IMR-90 (cell line): ENCODE measurements around the gene DSP. TPM values are rescaled to one million over a fixed set of nuclear protein-coding genes. Genes with fewer than 3 reads are reported as not detected.

Experiments
- ATAC-seq: fragments of 200-7000 bp; cut with Tn5 transposase; 2 replicates; pipeline ENCODE4 v1.9.1; 2020; ENCODE audit warnings: low read depth, mild to moderate bottlenecking, moderate library complexity
- BruUV-seq: library from RNA; stranded (reverse); fragments of 400-500 nt; replicated peaks from 2 replicates; lab custom pipeline; 2021; lab: Mats Ljungman, UMichigan
- CTCF ChIA-PET: fragments of 300-600 bp; formaldehyde crosslinking; extraction: SDS; loops from one replicate; lab custom pipeline; 2021; ENCODE audit warnings: antibody characterized with exemption; lab: Yijun Ruan, JAX
- POLR2A ChIA-PET: fragments of 300-600 bp; sonication (Branson Sonifier 250); formaldehyde crosslinking; loops from one replicate; lab custom pipeline; 2022; ENCODE audit warnings: antibody characterized with exemption; ENCODE audit not compliant: unreplicated experiment; lab: Charles Lee
- DNase-seq: peaks from one replicate; pipeline ENCODE4 v3.0.0; 2013
- H2AFZ ChIP-seq: replicated peaks from 2 replicates; pipeline ENCODE3; 2013; ENCODE audit warnings: low read length, mild to moderate bottlenecking; ENCODE audit not compliant: poor library complexity
- H2AK5ac ChIP-seq: 2 replicates; pipeline ENCODE4 v1.6.1; 2013; ENCODE audit warnings: low read depth, low read length, inconsistent platforms
- H2AK9ac ChIP-seq: replicated peaks from 2 replicates; pipeline ENCODE3; 2013; ENCODE audit warnings: mild to moderate bottlenecking, low read depth, low read length, moderate library complexity; ENCODE audit not compliant: poor library complexity
- H2BK120ac ChIP-seq: 2 replicates; pipeline ENCODE4 v1.6.1; 2013; ENCODE audit warnings: low read depth, low read length, inconsistent platforms
- H2BK15ac ChIP-seq: 3 replicates; pipeline ENCODE4 v1.6.1; 2013; ENCODE audit warnings: low read depth, low read length, inconsistent platforms
- H2BK20ac ChIP-seq: 2 replicates; pipeline ENCODE4 v1.6.1; 2013; ENCODE audit warnings: low read depth, mild to moderate bottlenecking, inconsistent platforms, low read length, moderate library complexity
- H2BK5ac ChIP-seq: 2 replicates; pipeline ENCODE4 v1.6.1; 2013; ENCODE audit warnings: mild to moderate bottlenecking, low read depth, low read length, inconsistent platforms; ENCODE audit not compliant: poor library complexity, severe bottlenecking
- H3K14ac ChIP-seq: replicated peaks from 2 replicates; pipeline ENCODE4 v1.6.1; 2013; ENCODE audit warnings: low read depth, low read length, inconsistent platforms
- H3K18ac ChIP-seq: 2 replicates; pipeline ENCODE4 v1.6.1; 2013; ENCODE audit warnings: low read depth, low read length, control low read depth
- H3K23ac ChIP-seq: 2 replicates; pipeline ENCODE4 v1.6.1; 2013; ENCODE audit warnings: low read depth, low read length, inconsistent platforms
- H3K27ac ChIP-seq: 2 replicates; pipeline ENCODE4 v1.5.1; 2013; ENCODE audit warnings: mild to moderate bottlenecking, control low read depth, low read length; ENCODE audit not compliant: insufficient read depth
- H3K27me3 ChIP-seq: 2 replicates; pipeline ENCODE4 v1.6.1; 2013; ENCODE audit warnings: low read length; ENCODE audit not compliant: control insufficient read depth, insufficient read depth
- H3K36me3 ChIP-seq: 2 replicates; pipeline ENCODE4 v1.6.1; 2013; ENCODE audit warnings: low read length, mixed read lengths; ENCODE audit not compliant: control insufficient read depth, insufficient read depth
- H3K4ac ChIP-seq: 2 replicates; pipeline ENCODE4 v1.6.1; 2013; ENCODE audit warnings: low read depth, low read length, inconsistent platforms
- H3K4me1 ChIP-seq: 2 replicates; pipeline ENCODE4 v1.6.1; 2013; ENCODE audit warnings: low read length, mixed read lengths; ENCODE audit not compliant: control insufficient read depth, insufficient read depth
- H3K4me2 ChIP-seq: 2 replicates; pipeline ENCODE4 v1.6.1; 2013; ENCODE audit warnings: low read depth, mild to moderate bottlenecking, control low read depth, low read length, moderate library complexity
- H3K4me3 ChIP-seq: 2 replicates; pipeline ENCODE4 v1.5.1; 2013; ENCODE audit warnings: low read depth, mild to moderate bottlenecking, control low read depth, low read length, moderate library complexity; ENCODE audit not compliant: insufficient read depth
- H3K56ac ChIP-seq: 2 replicates; pipeline ENCODE4 v1.6.1; 2013; ENCODE audit warnings: low read length, inconsistent platforms; ENCODE audit not compliant: insufficient read depth; ENCODE audit errors: extremely low read depth
- H3K79me1 ChIP-seq, 2 experiments: 2 replicates each; pipeline ENCODE4 v1.6.1; 2013; ENCODE audit warnings: low read length in 2 of 2, inconsistent platforms in 1 of 2, low read depth in 1 of 2
- H3K9ac ChIP-seq: 2 replicates; pipeline ENCODE4 v1.6.1; 2013; ENCODE audit warnings: low read depth, low read length, control low read depth
- H3K9me1 ChIP-seq: 2 replicates; pipeline ENCODE4 v1.6.1; 2013; ENCODE audit warnings: low read length, inconsistent platforms; ENCODE audit not compliant: insufficient read depth
- H3K9me3 ChIP-seq: 2 replicates; pipeline ENCODE4 v1.6.1; 2013; ENCODE audit warnings: low read length; ENCODE audit not compliant: control insufficient read depth, insufficient read depth
- H4K20me1 ChIP-seq: 2 replicates; pipeline ENCODE4 v1.6.1; 2013; ENCODE audit warnings: low read length, inconsistent platforms; ENCODE audit not compliant: insufficient read depth
- H4K5ac ChIP-seq: 2 replicates; pipeline ENCODE4 v1.6.1; 2013; ENCODE audit warnings: mild to moderate bottlenecking, low read depth, low read length, control low read depth
- H4K8ac ChIP-seq, 2 experiments: 2 replicates each; pipeline ENCODE4 v1.6.1; 2013; ENCODE audit warnings: low read depth in 2 of 2, low read length in 2 of 2, control low read depth in 1 of 2, inconsistent platforms in 1 of 2
- H4K91ac ChIP-seq: 2 replicates; pipeline ENCODE4 v1.6.1; 2013; ENCODE audit warnings: low read depth, low read length, inconsistent platforms; ENCODE audit not compliant: insufficient read depth
- RCOR1 ChIP-seq: IDR thresholded peaks from 2 replicates; pipeline ENCODE4 v1.6.1; 2012; ENCODE audit warnings: mild to moderate bottlenecking, low read length, improper control_type of control experiment; ENCODE audit not compliant: insufficient replicate concordance
- WGBS, 2 experiments: methylation state at CpG; one replicate each; pipeline versions ENCODE4 v1.1.5 to v1.1.7; 2013; ENCODE audit warnings: missing lambda C conversion rate in 2 of 2; ENCODE audit not compliant: insufficient read length in 1 of 2; ENCODE audit errors: extremely low coverage in 2 of 2; 5-methylcytosine and 5-hydroxymethylcytosine counted together
- dilution Hi-C: fragments of 300-500 bp; cut with HindIII; formaldehyde crosslinking; loops from one replicate; pipeline ENCODE4 v1.14.3; 2018; ENCODE audit warnings: low sequenced_read_pairs; ENCODE audit not compliant: unreplicated experiment
- in situ Hi-C: fragments of 300-500 bp; cut with MboI; formaldehyde crosslinking; loops from 3 replicates; pipeline ENCODE4 v1.14.3; 2019; ENCODE audit warnings: low sequenced_read_pairs, inconsistent platforms, mixed read lengths
- intact Hi-C: fragments of 100-400 bp; cut with micrococcal nuclease; formaldehyde crosslinking; loops from 2 replicates; pipeline ENCODE4 v1.10.0; 2022
- polyA plus RNA-seq, 3 experiments: library from polyadenylated mRNA; depleted of rRNA; stranded (reverse); fragments of >200 nt; gene quantifications; 2 replicates each; pipeline ENCODE4 v1.2.3, GENCODE V29; 2012; ENCODE audit warnings: low replicate concordance in 1 of 3
- total RNA-seq: library from RNA; depleted of rRNA; stranded (reverse); fragments of >200 nt; gene quantifications from 2 replicates; pipeline ENCODE4 v1.2.3, GENCODE V29; 2012

DSP gene
- total and polyA plus RNA-seq, 2 of the 4 experiments (the other 2 are of a cell fraction), result 7.1 to 20.1 TPM

GRCh38 chr6:7572213-7572943, 30.9 kb downstream of the DSP start:
- in situ Hi-C loops (no loop called here), intact Hi-C loops (no loop called here), dilution Hi-C loops (no loop called here)
- no peak overlapping the region for H3K27ac ChIP-seq
- no peak overlapping the region for H2BK5ac ChIP-seq
- H4K5ac ChIP-seq, result no peak overlapping the region
- ChIA-PET POLR2A (no interaction called here), CTCF (no interaction called here)
- no peak overlapping the region for H4K91ac ChIP-seq
- no peak overlapping the region for H2AK5ac ChIP-seq
- H2AFZ ChIP-seq, result no peak overlapping the region
- no peak overlapping the region for H2AK9ac ChIP-seq
- WGBS, 2 experiments, result no CpG with 5 or more reads among the region's 9 CpGs
- H3K14ac ChIP-seq, result no peak overlapping the region
- H4K8ac ChIP-seq, result no peak overlapping the region
- H3K23ac ChIP-seq, result no peak overlapping the region
- no peaks in the 10 kb centered on the region for H3K9me3 ChIP-seq
- no peaks in the 10 kb centered on the region; a peak in 1 of 4 replicates for H3K79me1 ChIP-seq
- no peak overlapping the region for H3K56ac ChIP-seq
- H3K4ac ChIP-seq, result no peak overlapping the region
- H3K27me3 ChIP-seq, result no peaks in the 10 kb centered on the region
- no peak overlapping the region for H3K18ac ChIP-seq
- no peak overlapping the region for H2BK120ac ChIP-seq
- peaks cover 10% of the 10 kb centered on the region; the same call in 1 of the 2 replicates for H3K36me3 ChIP-seq
- DNase-seq (no peak), ATAC-seq (no peak)
- H3K9ac ChIP-seq, result no peak overlapping the region
- H3K9me1 ChIP-seq, result no peaks in the 10 kb centered on the region
- no peak overlapping the region for H3K4me2 ChIP-seq
- no TSS peak for BruUV-seq
- no peak overlapping the region for H3K4me3 ChIP-seq
- H2BK15ac ChIP-seq, result no peak overlapping the region
- H3K4me1 ChIP-seq, result no peaks in the 10 kb centered on the region
- no peaks in the 10 kb centered on the region for H4K20me1 ChIP-seq
- TF ChIP-seq RCOR1, result no peak
- no peak overlapping the region for H2BK20ac ChIP-seq
